GM15510 (cell line): ENCODE results near the gene RARRES1.

Source experiments
- POLR2A ChIP-seq: IDR thresholded peaks from 3 replicates; pipeline ENCODE4 v1.6.1; 2011; ENCODE audit warnings: borderline replicate concordance; ENCODE audit not compliant: insufficient read length; ENCODE audit errors: extremely low read depth

Gene RARRES1

DNA sequence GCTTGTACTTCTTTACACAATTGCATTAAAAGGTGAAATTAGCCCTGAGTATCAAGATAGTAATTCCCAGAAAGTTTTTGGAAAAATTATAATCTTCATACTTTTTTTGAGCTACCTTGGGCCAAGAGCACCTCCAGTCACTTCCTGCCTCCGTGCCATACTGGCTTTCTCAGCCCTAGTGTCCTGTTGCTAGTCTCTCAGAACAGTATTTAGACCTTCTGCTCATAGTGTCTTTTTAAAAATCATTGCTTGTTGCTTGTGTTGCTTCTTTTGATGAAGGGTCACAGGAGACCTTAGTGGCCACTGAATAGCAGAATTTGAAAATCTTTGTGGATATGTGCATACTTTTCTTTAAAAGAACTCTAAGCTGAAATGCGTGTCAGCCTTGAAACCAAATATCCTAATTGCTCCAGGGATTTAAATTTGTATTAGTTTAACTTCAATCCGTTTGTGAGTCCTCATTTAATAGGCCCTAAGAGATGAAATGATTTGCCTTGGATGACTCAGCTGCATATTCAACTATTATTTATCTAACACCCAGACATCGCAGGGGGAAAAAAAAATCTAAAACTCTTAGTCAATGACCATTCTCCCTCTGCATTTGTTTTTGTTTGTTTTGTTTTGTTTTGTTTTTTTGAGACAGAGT lies 30.7 kb downstream of the RARRES1 start:
- no peak for TF ChIP-seq POLR2A

DNA sequence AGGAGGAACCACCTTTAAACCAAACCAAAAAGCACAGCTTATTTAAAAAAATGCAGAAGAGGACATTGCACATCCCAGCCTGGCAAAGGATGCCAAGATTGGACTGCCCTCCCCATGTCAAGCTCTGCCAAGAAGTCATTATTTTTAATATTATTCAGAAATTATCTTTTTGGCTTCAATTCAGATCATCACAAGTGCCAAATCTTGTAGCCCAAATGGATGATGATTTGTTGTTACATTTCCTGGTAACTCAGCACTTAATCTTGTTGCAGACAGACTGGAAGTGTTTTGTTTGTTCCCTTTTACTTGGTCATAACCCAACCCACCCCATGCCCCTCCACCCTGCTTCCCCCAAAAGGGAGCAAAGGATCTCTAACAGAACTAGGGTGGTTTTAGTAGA lies 31.7 kb downstream of the RARRES1 start:
- TF ChIP-seq POLR2A, result no peak

DNA sequence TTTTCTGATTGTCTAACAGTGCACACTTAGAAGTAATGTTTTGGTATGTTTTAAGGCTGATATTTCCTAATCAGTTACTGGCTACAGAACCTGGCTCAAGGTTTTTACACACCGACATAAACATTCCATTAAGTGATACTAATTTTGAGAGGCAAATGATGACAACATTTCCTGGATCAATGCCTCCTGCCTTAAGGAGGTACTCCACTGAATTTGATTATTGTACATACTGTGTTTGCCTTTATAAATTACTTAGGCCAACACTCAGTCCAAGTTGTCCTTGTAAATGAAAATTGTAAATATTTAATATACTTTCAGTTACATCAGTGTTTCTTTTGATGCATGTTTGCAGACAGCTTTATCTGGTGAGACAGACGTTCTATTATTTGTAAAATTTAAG lies 35.6 kb downstream of the RARRES1 start:
- TF ChIP-seq POLR2A, result no peak

DNA sequence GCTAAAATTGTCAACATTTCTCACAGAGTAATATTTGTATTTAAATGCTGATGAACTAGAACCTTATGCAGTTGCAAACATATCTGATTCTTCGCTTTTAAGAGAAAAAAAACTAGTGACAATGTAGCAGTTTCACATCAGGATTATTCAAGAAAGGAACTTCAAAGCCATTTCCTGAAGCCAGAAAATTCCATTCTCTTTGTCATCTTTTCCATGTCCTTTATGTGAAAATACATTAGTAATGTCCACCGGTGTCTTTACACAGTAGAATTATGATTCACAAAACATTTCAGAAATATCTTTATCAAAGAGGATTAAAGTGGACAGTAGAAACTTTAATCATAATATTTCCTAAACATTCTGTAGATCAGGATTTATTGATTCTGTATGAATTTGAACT lies 47.1 kb downstream of the RARRES1 start:
- TF ChIP-seq POLR2A, result no peak

- TF ChIP-seq POLR2A, result no peak
Observed at GRCh38 chr3:158683230-158683962, 48.9 kb downstream of the RARRES1 start.

- TF ChIP-seq POLR2A, result no peak
Observed at GRCh38 chr3:158680861-158681260, 51.4 kb downstream of the RARRES1 start.

- TF ChIP-seq POLR2A, result no peak
Observed at GRCh38 chr3:158679547-158680000, 52.7 kb downstream of the RARRES1 start.

- no peak for TF ChIP-seq POLR2A
Observed at GRCh38 chr3:158678687-158679086, 53.6 kb downstream of the RARRES1 start.

DNA sequence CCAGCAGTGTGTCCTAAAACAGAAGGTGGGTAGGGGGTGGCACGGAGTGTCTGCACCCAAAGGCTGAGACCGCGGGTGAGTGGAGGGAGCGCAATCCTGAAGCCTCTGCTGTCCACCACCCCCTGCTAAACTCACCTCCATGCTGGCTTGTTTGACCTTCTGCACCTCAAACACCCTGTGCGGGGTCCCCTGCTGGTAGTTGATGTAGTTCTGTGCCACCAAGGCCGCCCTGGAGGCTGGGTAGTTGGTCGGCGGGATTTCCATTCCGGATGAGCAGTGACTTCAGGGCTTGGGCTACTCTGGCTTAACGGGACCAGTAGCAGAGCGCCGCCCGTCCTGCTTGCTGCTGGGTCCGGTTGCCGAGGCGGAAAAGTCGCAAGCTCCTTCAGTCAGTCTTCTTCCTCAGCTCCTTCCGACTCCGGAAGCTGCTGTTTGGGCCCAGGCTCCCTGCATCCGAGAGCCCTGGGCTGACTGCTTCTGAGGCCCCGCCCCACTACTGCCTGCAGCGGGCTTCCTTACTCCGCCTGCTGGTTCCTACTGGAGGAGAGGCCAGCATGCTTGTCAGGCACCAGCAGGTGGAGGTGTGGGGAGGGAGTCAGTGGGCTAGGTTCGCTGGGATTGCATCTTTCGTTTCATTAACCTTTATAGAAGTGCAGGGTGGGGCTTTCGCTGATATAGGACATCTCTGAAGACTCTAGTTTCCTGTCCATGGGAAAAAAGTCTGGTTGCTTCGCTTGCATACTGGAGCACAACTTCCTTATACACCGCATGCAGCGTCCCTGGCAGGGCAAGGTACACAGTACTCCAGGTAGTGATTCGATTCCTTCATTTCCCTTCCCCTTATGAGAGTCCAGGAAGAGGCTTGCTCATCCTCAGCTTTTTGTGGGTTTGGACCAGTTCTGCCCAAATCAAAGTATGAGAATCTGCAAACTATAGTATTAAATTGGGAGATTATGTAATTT lies 59.8 kb downstream of the RARRES1 start, which contains the start of gene LXN:
TSS of gene LXN (minus strand) at position 434 of the 962 bp plus-strand sequence. CDS start at position 264, 170 bp downstream.
- TF ChIP-seq POLR2A, result peak; percentile 74

GRCh38 chr3:158671821-158672214 lies 60.4 kb downstream of the RARRES1 start:
- no peak for TF ChIP-seq POLR2A

DNA sequence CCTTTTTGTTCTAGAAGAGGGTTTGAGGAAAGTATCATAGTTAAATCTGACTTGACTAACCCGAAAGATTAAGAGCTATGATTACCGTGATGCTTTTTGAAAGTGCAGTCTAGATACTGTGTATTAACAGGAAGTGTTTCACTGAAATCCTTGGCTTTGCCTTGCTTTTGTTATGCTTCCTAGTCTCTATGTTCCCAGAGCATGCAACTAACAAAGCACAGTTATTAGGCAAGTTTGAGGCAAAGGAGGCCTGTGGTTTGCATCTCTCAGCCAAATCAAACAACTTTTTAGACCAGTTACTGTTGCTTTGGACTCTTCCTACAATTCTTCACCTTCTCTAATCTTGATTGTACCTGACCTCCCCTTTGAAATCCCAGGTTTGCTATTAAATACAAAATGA lies 63.8 kb downstream of the RARRES1 start:
- TF ChIP-seq POLR2A, result no peak

DNA sequence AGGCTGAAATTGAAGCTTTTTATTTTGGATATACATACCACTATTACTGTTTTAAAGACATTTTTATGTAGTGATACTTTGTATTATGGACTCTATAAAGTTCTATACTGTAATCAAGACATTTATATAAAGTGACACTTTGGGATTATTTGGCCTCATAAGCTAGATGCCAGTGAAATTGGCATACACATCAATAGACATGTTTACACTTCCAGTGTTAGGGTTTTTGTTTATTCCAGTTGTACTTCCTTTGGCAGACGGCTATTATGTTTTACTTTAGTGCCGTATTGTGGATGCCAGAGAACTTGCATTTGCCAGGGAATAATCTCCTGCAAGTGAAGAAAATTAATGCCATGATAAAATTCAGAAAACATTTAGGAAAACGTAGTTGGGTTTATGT lies 65.8 kb downstream of the RARRES1 start:
- no peak for TF ChIP-seq POLR2A

GRCh38 chr3:158663832-158664231 lies 68.4 kb downstream of the RARRES1 start:
- no peak for TF ChIP-seq POLR2A

DNA sequence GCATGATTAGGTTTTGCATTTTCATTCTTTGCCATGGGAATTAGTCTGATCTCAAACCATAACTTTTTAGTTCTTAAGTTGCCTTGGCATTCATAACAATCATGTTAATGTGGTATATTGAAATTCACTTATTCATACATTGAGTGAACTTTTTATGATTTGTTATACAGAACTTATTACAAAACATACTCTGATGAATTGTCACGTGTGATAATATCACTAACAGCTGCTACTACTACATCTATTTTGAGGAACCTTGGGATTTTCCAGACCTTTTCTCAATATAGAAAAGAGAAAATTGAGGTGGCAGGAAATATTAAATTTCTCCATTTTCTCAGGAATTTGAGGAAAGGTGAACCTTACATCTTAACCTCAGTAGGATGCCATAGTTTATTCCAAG lies 69.0 kb downstream of the RARRES1 start:
- no peak for TF ChIP-seq POLR2A

- no peak for TF ChIP-seq POLR2A
Observed at GRCh38 chr3:158660711-158661110, 71.5 kb downstream of the RARRES1 start.

DNA sequence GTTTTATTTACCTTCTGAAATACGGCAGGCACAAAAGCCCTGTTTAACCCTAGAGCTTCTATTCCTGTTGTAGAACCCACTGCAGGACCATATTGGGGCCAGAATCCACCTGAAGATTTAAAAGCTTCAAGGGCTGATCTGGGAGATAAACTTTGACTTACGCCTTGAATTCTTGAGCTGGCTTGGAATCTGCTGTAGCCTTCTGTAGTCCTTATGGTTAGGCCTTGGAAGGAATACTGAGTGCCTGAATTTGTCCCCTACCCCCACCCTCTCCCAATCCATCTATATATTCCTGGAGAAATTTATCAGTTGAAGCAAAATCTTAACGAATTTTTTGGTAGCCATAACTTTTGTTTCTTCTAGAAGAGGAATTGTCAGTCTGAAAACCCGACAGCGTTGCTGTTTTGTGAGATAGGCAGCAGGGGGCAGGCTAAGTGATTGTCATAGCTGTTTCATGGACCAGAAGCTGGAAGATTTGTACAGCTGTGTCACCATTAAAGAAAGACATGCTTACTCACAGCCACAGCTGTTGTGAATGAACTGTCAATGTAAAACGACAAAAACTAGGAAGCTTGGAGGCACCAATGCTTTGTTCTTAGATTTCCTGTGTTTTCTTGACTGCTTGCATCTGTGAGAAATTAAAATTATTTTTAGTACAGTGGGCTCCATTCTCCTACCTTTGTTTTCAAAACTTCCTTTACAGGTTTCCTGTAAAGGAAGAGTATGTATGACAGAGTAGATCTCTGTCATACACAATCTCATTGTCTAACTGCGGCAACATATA lies 72.6 kb downstream of the RARRES1 start:
- TF ChIP-seq POLR2A, result no peak
